Immature natural killer cell (primary cell): ENCODE data around the gene TEX13C. TPM values are rescaled to one million over a fixed set of nuclear protein-coding genes. Genes with fewer than 3 reads are reported as not detected.

ENCODE experiments used
- DNase-seq, 3 donors: peaks; one replicate each; pipeline ENCODE4 v3.0.0; 2022; ENCODE audit warnings: mixed read lengths in 1 of 3
- H3K27ac Mint-ChIP-seq, 6 donors: one replicate each; pipeline ENCODE4 v1.8.0; 2020; ENCODE audit warnings: mixed read lengths in 6 of 6, mild to moderate bottlenecking in 5 of 6, inconsistent platforms in 4 of 6, moderate library complexity in 3 of 6
- H3K27me3 Mint-ChIP-seq, 3 donors: one replicate each; pipeline ENCODE4 v1.8.0; 2020 to 2021; ENCODE audit warnings: low read depth in 3 of 3, mild to moderate bottlenecking in 3 of 3, mixed read lengths in 3 of 3, moderate library complexity in 3 of 3, inconsistent platforms in 1 of 3
- H3K36me3 Mint-ChIP-seq, 3 donors: one replicate each; pipeline ENCODE4 v1.8.0; 2020; ENCODE audit warnings: mixed read lengths in 3 of 3, inconsistent platforms in 2 of 3, mild to moderate bottlenecking in 2 of 3
- H3K4me1 Mint-ChIP-seq, 2 donors: one replicate each; pipeline ENCODE4 v1.8.0; 2020; ENCODE audit warnings: inconsistent platforms in 2 of 2, mild to moderate bottlenecking in 2 of 2, mixed read lengths in 2 of 2, moderate library complexity in 1 of 2
- H3K4me3 Mint-ChIP-seq, 5 donors: one replicate each; pipeline ENCODE4 v1.8.0; 2020; ENCODE audit warnings: mild to moderate bottlenecking in 5 of 5, mixed read lengths in 5 of 5, inconsistent platforms in 3 of 5, moderate library complexity in 3 of 5
- H3K9me3 Mint-ChIP-seq, 6 donors: one replicate each; pipeline ENCODE4 v1.8.0; 2020; ENCODE audit warnings: mild to moderate bottlenecking in 6 of 6, mixed read lengths in 6 of 6, inconsistent platforms in 4 of 6, moderate library complexity in 3 of 6
- polyA plus RNA-seq, 3 donors: library from polyadenylated mRNA; unstranded; fragments of 300-500 nt; fragmentation: Illumina TruSeq; gene quantifications; one replicate each; pipeline ENCODE4 v1.2.3, GENCODE V29; 2021

The TEX13C gene
- polyA plus RNA-seq, 3 donors from 2014 or later = not detected

GRCh38 chrX:125327891-125328290 is 8.2 kb downstream of the TEX13C start:
- no peaks in the 10 kb centered on the region for H3K4me1 Mint-ChIP-seq
- H3K27me3 Mint-ChIP-seq = peaks cover 0 to 3% (median 0%) of the 10 kb centered on the region in 3 donors
- H3K36me3 Mint-ChIP-seq = no peaks in the 10 kb centered on the region
- no peak overlapping the region for H3K4me3 Mint-ChIP-seq
- DNase-seq = no peak
- no peaks in the 10 kb centered on the region for H3K9me3 Mint-ChIP-seq
- no peak overlapping the region for H3K27ac Mint-ChIP-seq

GRCh38 chrX:125333583-125333982 is 13.9 kb downstream of the TEX13C start:
- Mint-ChIP-seq H3K27ac (no peak overlapping the region), H3K9me3 (peaks cover 0 to 3% (median 0%) of the 10 kb centered on the region in 6 donors), H3K4me1 (no peaks in the 10 kb centered on the region), H3K27me3 (no peaks in the 10 kb centered on the region), H3K4me3 (no peak overlapping the region), H3K36me3 (no peaks in the 10 kb centered on the region)
- no peak for DNase-seq

GRCh38 chrX:125340490-125340889 is 20.8 kb downstream of the TEX13C start:
- Mint-ChIP-seq H3K9me3 (peaks cover 0 to 3% (median 0%) of the 10 kb centered on the region in 6 donors), H3K4me1 (no peaks in the 10 kb centered on the region), H3K27me3 (peaks cover 0 to 2% (median 0%) of the 10 kb centered on the region in 3 donors), H3K36me3 (no peaks in the 10 kb centered on the region), H3K27ac (no peak overlapping the region), H3K4me3 (no peak overlapping the region)
- no peak for DNase-seq

GRCh38 chrX:125374169-125374568 is 54.5 kb downstream of the TEX13C start:
- no peaks in the 10 kb centered on the region for H3K4me1 Mint-ChIP-seq
- H3K36me3 Mint-ChIP-seq = no peaks in the 10 kb centered on the region
- DNase-seq = no peak
- no peak overlapping the region for H3K27ac Mint-ChIP-seq
- H3K9me3 Mint-ChIP-seq = peaks cover 0 to 4% (median 0%) of the 10 kb centered on the region in 6 donors
- H3K27me3 Mint-ChIP-seq = peaks cover 0 to 2% (median 1%) of the 10 kb centered on the region in 3 donors
- H3K4me3 Mint-ChIP-seq = no peak overlapping the region
